ENCODE results near the gene SLC44A1.

The SLC44A1 gene

GRCh38 chr9:105289305-105289704 lies 44.9 kb downstream of the SLC44A1 start:
- Histone ChIP-seq H3K27ac (no peak overlapping the region), H3K4me3 (IDR thresholded peaks at IDR 0.05; ENCODE audit: insufficient read depth, low read depth, low read length) (no peak overlapping the region), H3K4me1 (ENCODE audit: low read depth, poor library complexity, severe bottlenecking) (peaks cover 62% of the 10 kb centered on the region), H3K9ac (no peak overlapping the region), H2AFZ (ENCODE audit: low read depth) (no peak overlapping the region), H3K79me2 (ENCODE audit: insufficient read depth, low read depth) (peaks cover 74% of the 10 kb centered on the region), H4K20me1 (ENCODE audit: insufficient read depth) (0 out of 2 replicates have a peak, but pooled peaks cover 6% of the 10 kb centered on the region), H3K4me2 (no peak overlapping the region), H3K27me3 (ENCODE audit: insufficient read depth, low read depth) (no peaks in the 10 kb centered on the region), H3K36me3 (ENCODE audit: insufficient read depth) (no peaks in the 10 kb centered on the region)
- TF ChIP-seq CTCF (conservative IDR thresholded peaks at IDR 0.05; ENCODE audit: low read depth, low read length), result no peak

- no peaks in the 10 kb centered on the region for H3K36me3 ChIP-seq (ENCODE audit: insufficient read depth)
- peaks cover 6% of the 10 kb centered on the region; the same call in 1 of the 2 replicates for H4K20me1 ChIP-seq (ENCODE audit: insufficient read depth)
- TF ChIP-seq CTCF (conservative IDR thresholded peaks at IDR 0.05; ENCODE audit: low read depth, low read length), result no peak
- H3K4me1 ChIP-seq (ENCODE audit: low read depth, poor library complexity, severe bottlenecking), result peaks cover 74% of the 10 kb centered on the region
- H3K4me2 ChIP-seq, result no peak overlapping the region
- H3K4me3 ChIP-seq (IDR thresholded peaks at IDR 0.05; ENCODE audit: insufficient read depth, low read depth, low read length), result no peak overlapping the region
- no peaks in the 10 kb centered on the region for H3K27me3 ChIP-seq (ENCODE audit: insufficient read depth, low read depth)
- H2AFZ ChIP-seq (ENCODE audit: low read depth), result no peak overlapping the region
- H3K79me2 ChIP-seq (ENCODE audit: insufficient read depth, low read depth), result peaks cover 76% of the 10 kb centered on the region
- H3K9ac ChIP-seq, result no peak overlapping the region
- no peak overlapping the region for H3K27ac ChIP-seq
Measured at GRCh38 chr9:105290418-105290817, 46.0 kb downstream of the SLC44A1 start.

- no peak overlapping the region for H3K4me2 ChIP-seq
- no peak overlapping the region for H2AFZ ChIP-seq (ENCODE audit: low read depth)
- H3K27ac ChIP-seq, result no peak overlapping the region
- peaks cover 79% of the 10 kb centered on the region for H3K4me1 ChIP-seq (ENCODE audit: low read depth, poor library complexity, severe bottlenecking)
- no peak overlapping the region for H3K9ac ChIP-seq
- no peak overlapping the region for H3K4me3 ChIP-seq (IDR thresholded peaks at IDR 0.05; ENCODE audit: insufficient read depth, low read depth, low read length)
- H3K27me3 ChIP-seq (ENCODE audit: insufficient read depth, low read depth), result no peaks in the 10 kb centered on the region
- peaks cover 6% of the 10 kb centered on the region; the same call in 1 of the 2 replicates for H4K20me1 ChIP-seq (ENCODE audit: insufficient read depth)
- H3K36me3 ChIP-seq (ENCODE audit: insufficient read depth), result no peaks in the 10 kb centered on the region
- peaks cover 76% of the 10 kb centered on the region for H3K79me2 ChIP-seq (ENCODE audit: insufficient read depth, low read depth)
- no peak for TF ChIP-seq CTCF (conservative IDR thresholded peaks at IDR 0.05; ENCODE audit: low read depth, low read length)
Measured at GRCh38 chr9:105290954-105291353, 46.5 kb downstream of the SLC44A1 start.

GRCh38 chr9:105291422-105291859 lies 47.0 kb downstream of the SLC44A1 start:
- Histone ChIP-seq H2AFZ (ENCODE audit: low read depth) (no peak overlapping the region), H3K27ac (no peak overlapping the region), H3K4me3 (IDR thresholded peaks at IDR 0.05; ENCODE audit: insufficient read depth, low read depth, low read length) (no peak overlapping the region), H3K4me1 (ENCODE audit: low read depth, poor library complexity, severe bottlenecking) (peaks cover 83% of the 10 kb centered on the region), H4K20me1 (ENCODE audit: insufficient read depth) (peaks cover 6% of the 10 kb centered on the region; the same call in 1 of the 2 replicates), H3K4me2 (no peak overlapping the region), H3K79me2 (ENCODE audit: insufficient read depth, low read depth) (peaks cover 78% of the 10 kb centered on the region), H3K36me3 (ENCODE audit: insufficient read depth) (no peaks in the 10 kb centered on the region), H3K27me3 (ENCODE audit: insufficient read depth, low read depth) (no peaks in the 10 kb centered on the region), H3K9ac (no peak overlapping the region)
- no peak for TF ChIP-seq CTCF (conservative IDR thresholded peaks at IDR 0.05; ENCODE audit: low read depth, low read length)
